Thyroid gland (tissue), 4 donors: ENCODE measurements around the gene HOXB2.

Source experiments
- POLR2A ChIP-seq, 2 donors: fragments of 450-650 bp; IDR thresholded peaks; one replicate each; pipeline ENCODE4 v1.6.1; 2017; ENCODE audit warnings: antibody characterized with exemption in 2 of 2, mild to moderate bottlenecking in 2 of 2, moderate library complexity in 1 of 2
- TF ChIP-seq, protein P1 (sequence below), 6 experiments: fragments of 200-600 bp in 3 of 6; fragments of 450-650 bp in 3 of 6; sonication (generic) in 3 of 6; IDR thresholded peaks; one replicate each; pipeline ENCODE4 v1.5.1; 2016 to 2019; ENCODE audit warnings: antibody characterized with exemption in 6 of 6, mild to moderate bottlenecking in 2 of 6, inconsistent platforms in 1 of 6, moderate library complexity in 1 of 6

- TF ChIP-seq, protein P1, sequence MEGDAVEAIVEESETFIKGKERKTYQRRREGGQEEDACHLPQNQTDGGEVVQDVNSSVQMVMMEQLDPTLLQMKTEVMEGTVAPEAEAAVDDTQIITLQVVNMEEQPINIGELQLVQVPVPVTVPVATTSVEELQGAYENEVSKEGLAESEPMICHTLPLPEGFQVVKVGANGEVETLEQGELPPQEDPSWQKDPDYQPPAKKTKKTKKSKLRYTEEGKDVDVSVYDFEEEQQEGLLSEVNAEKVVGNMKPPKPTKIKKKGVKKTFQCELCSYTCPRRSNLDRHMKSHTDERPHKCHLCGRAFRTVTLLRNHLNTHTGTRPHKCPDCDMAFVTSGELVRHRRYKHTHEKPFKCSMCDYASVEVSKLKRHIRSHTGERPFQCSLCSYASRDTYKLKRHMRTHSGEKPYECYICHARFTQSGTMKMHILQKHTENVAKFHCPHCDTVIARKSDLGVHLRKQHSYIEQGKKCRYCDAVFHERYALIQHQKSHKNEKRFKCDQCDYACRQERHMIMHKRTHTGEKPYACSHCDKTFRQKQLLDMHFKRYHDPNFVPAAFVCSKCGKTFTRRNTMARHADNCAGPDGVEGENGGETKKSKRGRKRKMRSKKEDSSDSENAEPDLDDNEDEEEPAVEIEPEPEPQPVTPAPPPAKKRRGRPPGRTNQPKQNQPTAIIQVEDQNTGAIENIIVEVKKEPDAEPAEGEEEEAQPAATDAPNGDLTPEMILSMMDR (IDR thresholded peaks at IDR 0.05), result no peak
- TF ChIP-seq POLR2A (IDR thresholded peaks at IDR 0.05), result no peak
Measured at GRCh38 chr17:48583708-48584222, 38.9 kb upstream of the HOXB2 start.
